Cardiac ventricle fibroblast (primary cell): ENCODE data around the gene SLC9A5. TPM values are rescaled to one million over a fixed set of nuclear protein-coding genes. Genes with fewer than 3 reads are reported as not detected.

ENCODE experiments used
- total RNA-seq: library from RNA; depleted of rRNA; stranded (reverse); fragments of >200 nt; gene quantifications from 2 replicates; pipeline ENCODE4 v1.2.3, GENCODE V29; 2015

The SLC9A5 gene
- total RNA-seq = 0.05 and 0.56 TPM in 2 replicates

GRCh38 chr16:67248401-67249177 lies at the start of gene SLC9A5:
Gene SLC9A5, plus strand, starts transcription at chr16:67248979. Its CDS starts 36 bp downstream, at chr16:67249015.

GRCh38 chr16:67199011-67199807 lies 49.6 kb upstream of the SLC9A5 start, which contains the start of gene ELMO3:
Gene ELMO3, plus strand, starts transcription at chr16:67199131. Its CDS starts 196 bp downstream, at chr16:67199327.

GRCh38 chr16:67226804-67227566 lies 21.8 kb upstream of the SLC9A5 start, which contains the start of gene TMEM208:
Gene TMEM208, plus strand, starts transcription at chr16:67227130. Its CDS starts 89 bp downstream, at chr16:67227219.

GRCh38 chr16:67247192-67248072 lies 1.3 kb upstream of the SLC9A5 start, which contains the start of gene FHOD1:
Gene FHOD1, minus strand, starts transcription at chr16:67247481. Its CDS starts 71 bp downstream, at chr16:67247410.

GRCh38 chr16:67279296-67280089 lies 30.7 kb downstream of the SLC9A5 start, which contains the start of gene PLEKHG4:
Gene PLEKHG4, plus strand, starts transcription at chr16:67279532. Its CDS starts 513 bp downstream, at chr16:67280045.

Other genes with a start within 250 kb of the SLC9A5 start
- 28.8 and 34.8 TPM in 2 replicates for gene CBFB, start 219.8 kb upstream of the SLC9A5 start, total RNA-seq
- gene PHAF1, start 139.0 kb upstream of the SLC9A5 start, total RNA-seq = 9.5 and 15.7 TPM in 2 replicates
- gene B3GNT9, start 98.0 kb upstream of the SLC9A5 start, total RNA-seq = 59.2 and 71.5 TPM in 2 replicates
- gene TRADD, start 89.1 kb upstream of the SLC9A5 start, total RNA-seq = 25.2 and 28.0 TPM in 2 replicates
- 17.1 and 20.8 TPM in 2 replicates for gene FBXL8, start 89.0 kb upstream of the SLC9A5 start, total RNA-seq
- gene HSF4, start 84.2 kb upstream of the SLC9A5 start, total RNA-seq = 5.3 and 7.7 TPM in 2 replicates
- gene NOL3, start 78.4 kb upstream of the SLC9A5 start, total RNA-seq = 20.3 and 26.3 TPM in 2 replicates
- gene MATCAP1, start 65.0 kb upstream of the SLC9A5 start, total RNA-seq = 8.7 and 16.3 TPM in 2 replicates
- gene EXOC3L1, start 58.8 kb upstream of the SLC9A5 start, total RNA-seq = 0.69 and 1.3 TPM in 2 replicates
- gene E2F4, start 56.8 kb upstream of the SLC9A5 start, total RNA-seq = 49.0 and 49.8 TPM in 2 replicates
- gene ELMO3, start 49.8 kb upstream of the SLC9A5 start, total RNA-seq = 0.06 and 0.83 TPM in 2 replicates
- 33.8 and 46.5 TPM in 2 replicates for gene TMEM208, start 21.8 kb upstream of the SLC9A5 start, total RNA-seq
- gene FHOD1, start 1.5 kb upstream of the SLC9A5 start, total RNA-seq = 18.8 and 22.7 TPM in 2 replicates
- gene PLEKHG4, start 30.6 kb downstream of the SLC9A5 start, total RNA-seq = 6.8 and 13.0 TPM in 2 replicates
- not detected in 2 replicates for gene KCTD19, start 77.8 kb downstream of the SLC9A5 start, total RNA-seq
- not detected in 2 replicates for gene LRRC36, start 77.8 kb downstream of the SLC9A5 start, total RNA-seq
- not detected in 2 replicates for gene TPPP3, start 144.5 kb downstream of the SLC9A5 start, total RNA-seq
- gene ZDHHC1, start 167.5 kb downstream of the SLC9A5 start, total RNA-seq = 8.8 and 11.4 TPM in 2 replicates
- 0.93 and 2.0 TPM in 2 replicates for gene HSD11B2, start 182.1 kb downstream of the SLC9A5 start, total RNA-seq
- gene ATP6V0D1, start 232.2 kb downstream of the SLC9A5 start, total RNA-seq = 99.7 and 107 TPM in 2 replicates
- not detected in 2 replicates for gene AGRP, start 234.6 kb downstream of the SLC9A5 start, total RNA-seq